HG03175 (cell line): ENCODE measurements around the gene CIRBP.

ENCODE experiments used
- ATAC-seq: cut with Tn5 transposase; IDR thresholded peaks from one replicate; pipeline ENCODE4 v1.9.1; 2021; ENCODE audit warnings: mild to moderate bottlenecking, moderate library complexity; ENCODE audit not compliant: unreplicated experiment

Gene CIRBP

GRCh38 chr19:1230783-1231489, 38.2 kb upstream of the CIRBP start:
- no peak for ATAC-seq

GRCh38 chr19:1231729-1232637, 37.1 kb upstream of the CIRBP start:
- no peak for ATAC-seq

DNA sequence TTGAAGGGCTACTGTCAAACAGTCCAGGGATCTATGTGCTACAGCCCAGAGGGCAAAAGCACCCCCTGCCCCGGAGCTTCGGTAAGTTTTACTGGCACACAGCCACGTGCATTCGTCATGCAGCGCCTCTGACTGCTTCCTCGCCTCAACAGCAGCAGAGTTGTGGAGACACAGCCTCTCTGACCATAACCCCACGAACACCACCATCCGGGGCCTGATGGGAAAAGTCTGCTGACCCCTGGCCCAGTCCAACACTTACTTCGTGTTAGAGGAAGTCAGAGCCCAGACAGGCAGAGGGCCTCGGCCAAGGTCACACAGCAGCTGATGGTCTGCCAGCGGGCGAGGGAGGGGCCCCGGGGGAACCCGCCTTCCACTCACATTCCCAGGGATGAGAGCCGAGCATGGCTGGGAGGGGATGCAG, 36.5 kb upstream of the CIRBP start:
- no peak for ATAC-seq

GRCh38 chr19:1233115-1233667, 35.9 kb upstream of the CIRBP start:
- no peak for ATAC-seq

DNA sequence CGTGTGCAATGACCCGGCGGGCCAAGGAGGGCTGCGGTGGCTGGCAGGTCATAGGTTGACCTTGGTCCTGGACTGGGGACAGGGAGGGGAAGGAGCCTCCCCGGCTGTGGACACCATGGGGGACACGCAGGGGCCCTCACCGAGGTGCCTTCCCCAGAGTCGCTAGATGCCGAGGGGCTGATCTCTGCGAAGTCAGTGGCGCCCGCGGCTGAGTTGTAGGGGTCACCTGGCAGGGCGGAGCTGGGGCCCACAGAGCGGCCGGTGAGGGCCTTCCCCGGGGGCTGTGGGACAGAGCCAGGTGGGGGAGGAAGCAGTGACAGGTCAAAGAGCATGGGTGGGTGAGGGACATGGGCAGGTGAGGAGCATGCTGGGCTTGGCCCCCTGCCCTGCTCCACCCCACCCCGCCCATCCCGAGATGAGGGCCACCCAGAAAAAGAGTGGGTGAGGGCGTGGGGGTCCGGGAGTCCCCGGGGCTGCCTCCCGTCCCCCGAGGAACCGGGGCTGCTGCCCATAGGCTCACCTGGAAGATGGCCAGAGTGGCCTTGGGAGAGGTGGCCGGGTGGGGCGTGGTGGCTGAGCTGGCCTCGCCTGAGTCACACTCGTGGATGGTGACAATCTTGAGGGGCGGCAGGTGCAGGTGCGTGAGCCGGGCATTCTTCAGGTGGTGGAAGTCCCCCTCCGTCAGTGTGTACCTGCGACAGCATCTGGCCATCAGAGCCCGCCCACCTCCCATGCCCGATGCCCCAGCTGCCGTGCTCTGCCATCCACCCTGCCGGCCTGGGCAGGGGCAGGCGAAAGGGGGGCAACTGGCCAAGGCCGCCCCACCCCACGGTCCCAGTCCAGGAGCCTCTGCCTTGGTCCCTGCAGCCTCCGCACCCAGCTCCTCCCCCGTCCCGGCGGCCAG, 34.8 kb upstream of the CIRBP start:
- no peak for ATAC-seq

DNA sequence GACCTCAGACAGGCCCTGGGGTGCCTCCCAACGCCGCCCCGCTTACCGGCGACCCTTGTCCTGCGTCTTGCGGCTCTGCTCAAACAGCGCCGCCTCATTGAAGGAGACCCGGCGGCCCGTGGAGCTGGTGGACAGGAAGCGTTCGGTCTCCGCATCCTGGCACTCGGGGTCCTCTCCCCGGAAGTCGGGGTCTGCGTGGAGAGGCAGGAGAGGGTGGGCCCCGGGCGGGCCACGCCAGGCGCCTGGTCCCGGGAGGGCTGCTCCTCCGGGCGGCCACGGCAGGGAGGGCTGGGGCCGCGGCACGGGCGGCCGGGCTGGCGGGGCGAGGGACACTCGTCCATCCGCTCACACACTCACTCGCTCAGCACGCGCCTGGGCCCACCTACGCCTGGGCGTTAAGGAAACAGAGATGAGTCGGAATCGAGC, 34.2 kb upstream of the CIRBP start:
- no peak for ATAC-seq

GRCh38 chr19:1235625-1236538, 33.2 kb upstream of the CIRBP start:
- ATAC-seq, result no peak

DNA sequence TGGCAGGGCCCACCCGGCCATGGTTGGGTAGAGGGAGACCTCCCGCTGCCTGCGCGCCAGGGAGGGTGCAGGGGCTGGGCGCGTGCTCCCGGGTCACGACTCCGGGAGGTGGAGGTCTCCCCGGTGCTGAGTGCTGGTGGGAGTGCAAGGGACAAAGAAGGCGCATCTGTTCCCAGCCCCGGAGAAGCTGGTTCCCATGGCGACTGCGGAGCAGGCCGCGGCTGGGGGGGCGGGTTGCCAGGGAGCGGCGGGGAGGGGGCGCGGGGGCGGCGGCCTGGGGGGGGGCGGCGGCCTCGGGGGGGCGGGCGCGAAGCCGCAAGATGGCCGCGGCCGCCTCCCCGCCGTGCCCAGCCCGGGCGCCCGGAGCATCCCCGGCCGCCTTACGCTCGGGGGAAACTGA, 32.6 kb upstream of the CIRBP start:
- ATAC-seq, result no peak

- ATAC-seq, result no peak
These were observed 32.0 kb upstream of the CIRBP start for GRCh38 chr19:1237027-1237659.

DNA sequence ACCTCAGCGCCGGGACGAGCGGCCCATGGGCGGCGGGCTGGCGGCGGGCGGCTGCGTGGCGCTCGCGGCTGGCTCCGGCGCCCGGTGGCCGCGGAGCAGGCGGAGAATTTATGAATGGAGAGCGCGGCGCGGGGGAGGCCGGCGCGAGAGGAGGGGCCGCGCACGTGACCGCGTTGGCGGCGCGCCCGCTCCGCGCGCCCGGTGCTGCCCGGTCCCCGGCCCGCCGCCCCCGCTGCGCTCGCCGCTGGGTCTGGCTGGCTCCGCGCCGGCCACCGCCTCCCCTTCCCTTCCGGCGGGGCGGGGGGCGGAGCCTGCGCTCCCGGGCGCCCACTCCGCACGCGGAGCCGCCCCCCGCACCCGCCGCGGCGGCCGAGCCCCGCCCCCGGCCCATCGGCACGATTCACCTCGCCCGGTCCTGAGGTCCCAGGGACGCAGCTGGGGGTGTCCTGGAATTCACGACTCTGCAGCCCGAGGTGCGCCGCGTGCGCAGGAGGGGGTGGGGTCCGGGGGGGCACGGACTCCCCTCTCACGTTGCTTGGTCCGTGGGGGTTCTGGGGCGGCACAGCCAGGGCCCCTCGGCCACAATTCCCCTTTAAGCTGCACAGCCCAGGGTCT, 31.3 kb upstream of the CIRBP start, which contains the start of gene CBARP:
Gene CBARP (minus strand): TSS at position 252 of the 615 bp plus-strand sequence. CDS start 1,905 bp downstream, outside the sequence.
- no peak for ATAC-seq

DNA sequence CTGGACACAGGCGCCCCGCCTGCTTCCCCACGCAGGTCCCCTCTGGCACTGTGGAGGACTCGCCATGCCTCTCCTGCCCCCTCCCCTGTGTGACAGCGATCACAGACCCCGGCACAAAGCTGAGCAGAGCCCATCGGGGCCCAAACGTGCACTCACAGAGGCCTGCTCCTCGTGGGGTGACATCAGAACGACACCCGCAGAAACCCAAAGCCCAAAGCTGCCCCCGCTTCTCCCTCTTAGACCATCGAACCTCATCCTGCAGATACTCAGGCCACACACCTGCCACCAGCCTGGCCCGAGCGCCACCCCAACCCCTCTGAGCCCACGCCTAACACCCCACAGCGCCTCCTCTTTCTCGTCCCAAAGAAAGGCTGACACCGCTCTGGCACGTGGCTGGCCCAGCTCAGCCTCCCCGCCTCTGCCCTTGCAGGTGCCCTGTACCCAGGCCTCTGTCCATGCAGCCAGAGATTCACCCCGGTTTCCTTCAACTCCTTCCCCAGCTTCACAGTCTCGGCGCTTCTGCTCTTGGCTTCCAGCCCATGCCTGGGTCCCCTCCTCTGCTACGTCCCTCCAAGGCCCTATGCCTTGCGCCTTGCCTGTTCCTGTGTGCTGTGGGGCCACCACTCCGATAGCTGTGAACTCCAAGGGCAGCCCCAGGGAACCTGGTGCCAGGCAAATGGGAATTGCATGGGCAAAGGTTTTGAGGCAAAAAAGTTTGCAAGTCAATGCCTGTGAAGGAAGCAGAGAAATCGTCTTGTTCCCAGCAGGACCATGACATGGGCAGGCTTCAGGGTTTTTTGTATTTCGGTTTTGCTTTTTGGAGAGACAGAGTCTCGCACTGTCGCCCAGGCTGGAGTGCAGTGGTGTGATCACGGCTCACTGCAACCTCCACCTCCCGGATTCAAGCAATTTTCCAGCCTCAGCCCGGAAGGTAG, 30.5 kb upstream of the CIRBP start:
- ATAC-seq, result no peak

GRCh38 chr19:1239420-1239795, 29.7 kb upstream of the CIRBP start:
- ATAC-seq, result no peak

GRCh38 chr19:1239796-1240737, 29.1 kb upstream of the CIRBP start:
- peak; percentile 43 for ATAC-seq

- no peak for ATAC-seq
These were observed 28.2 kb upstream of the CIRBP start for GRCh38 chr19:1240925-1241324.

- ATAC-seq, result peak; percentile 48
These were observed 27.6 kb upstream of the CIRBP start, which contains the start of gene ATP5F1D for GRCh38 chr19:1241417-1242095. TSS of gene ATP5F1D (plus strand) at chr19:1241751. CDS start at chr19:1241851, 100 bp downstream.
